Measurements from ENCODE around the gene AKAP12. TPM values are rescaled to one million over a fixed set of nuclear protein-coding genes. Genes with fewer than 3 reads are reported as not detected.

The AKAP12 gene
- polyA plus RNA-seq, 1 donor from 2014 or later: 21.5 TPM

GRCh38 chr6:151374036-151374683, 134.4 kb downstream of the AKAP12 start:
- Histone ChIP-seq H3K36me3 (ENCODE audit: insufficient read depth, low read length) (peaks cover 4% of the 10 kb centered on the region), H3K9me2 (ENCODE audit: insufficient read depth, low read length) (no peaks in the 10 kb centered on the region), H4K20me1 (ENCODE audit: insufficient read depth) (no peaks in the 10 kb centered on the region), H2AFZ (ENCODE audit: low read depth, low read length) (no peak overlapping the region), H3F3A (ENCODE audit: insufficient read depth, low read length, poor library complexity, severe bottlenecking) (no peaks in the 10 kb centered on the region), H3K9ac (ENCODE audit: low read length) (no peak overlapping the region), H3K27me3 (ENCODE audit: insufficient read depth, low read depth, low read length) (no peaks in the 10 kb centered on the region), H3K4me2 (ENCODE audit: low read length) (no peak overlapping the region), H3K79me2 (replicated peaks; ENCODE audit: insufficient read depth, low read length) (peaks cover 5% of the 10 kb centered on the region), H3K27ac (ENCODE audit: low read length) (no peak overlapping the region), H3K4me3 (ENCODE audit: low read length) (no peak overlapping the region), H3K9me3 (ENCODE audit: low read length) (no peaks in the 10 kb centered on the region)
- TF ChIP-seq EP300 (conservative IDR thresholded peaks at IDR 0.05; ENCODE audit: poor library complexity, severe bottlenecking) (no peak), EZH2 (IDR thresholded peaks at IDR 0.05; ENCODE audit: borderline replicate concordance, insufficient read depth, low read length, poor library complexity, severe bottlenecking) (no peak), TAF1 (IDR thresholded peaks at IDR 0.05; ENCODE audit: low read depth) (no peak), SMC3 (conservative IDR thresholded peaks at IDR 0.05; ENCODE audit: poor library complexity) (no peak), RAD21 (conservative IDR thresholded peaks at IDR 0.05) (no peak), REST (IDR thresholded peaks at IDR 0.05; ENCODE audit: borderline replicate concordance) (no peak), MXI1 (conservative IDR thresholded peaks at IDR 0.05; ENCODE audit: poor library complexity, severe bottlenecking) (no peak), POLR2AphosphoS5 (IDR thresholded peaks at IDR 0.05) (no peak)
- TF ChIP-seq, protein P1, sequence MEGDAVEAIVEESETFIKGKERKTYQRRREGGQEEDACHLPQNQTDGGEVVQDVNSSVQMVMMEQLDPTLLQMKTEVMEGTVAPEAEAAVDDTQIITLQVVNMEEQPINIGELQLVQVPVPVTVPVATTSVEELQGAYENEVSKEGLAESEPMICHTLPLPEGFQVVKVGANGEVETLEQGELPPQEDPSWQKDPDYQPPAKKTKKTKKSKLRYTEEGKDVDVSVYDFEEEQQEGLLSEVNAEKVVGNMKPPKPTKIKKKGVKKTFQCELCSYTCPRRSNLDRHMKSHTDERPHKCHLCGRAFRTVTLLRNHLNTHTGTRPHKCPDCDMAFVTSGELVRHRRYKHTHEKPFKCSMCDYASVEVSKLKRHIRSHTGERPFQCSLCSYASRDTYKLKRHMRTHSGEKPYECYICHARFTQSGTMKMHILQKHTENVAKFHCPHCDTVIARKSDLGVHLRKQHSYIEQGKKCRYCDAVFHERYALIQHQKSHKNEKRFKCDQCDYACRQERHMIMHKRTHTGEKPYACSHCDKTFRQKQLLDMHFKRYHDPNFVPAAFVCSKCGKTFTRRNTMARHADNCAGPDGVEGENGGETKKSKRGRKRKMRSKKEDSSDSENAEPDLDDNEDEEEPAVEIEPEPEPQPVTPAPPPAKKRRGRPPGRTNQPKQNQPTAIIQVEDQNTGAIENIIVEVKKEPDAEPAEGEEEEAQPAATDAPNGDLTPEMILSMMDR (IDR thresholded peaks at IDR 0.05; ENCODE audit: poor library complexity, severe bottlenecking): no peak

DNA sequence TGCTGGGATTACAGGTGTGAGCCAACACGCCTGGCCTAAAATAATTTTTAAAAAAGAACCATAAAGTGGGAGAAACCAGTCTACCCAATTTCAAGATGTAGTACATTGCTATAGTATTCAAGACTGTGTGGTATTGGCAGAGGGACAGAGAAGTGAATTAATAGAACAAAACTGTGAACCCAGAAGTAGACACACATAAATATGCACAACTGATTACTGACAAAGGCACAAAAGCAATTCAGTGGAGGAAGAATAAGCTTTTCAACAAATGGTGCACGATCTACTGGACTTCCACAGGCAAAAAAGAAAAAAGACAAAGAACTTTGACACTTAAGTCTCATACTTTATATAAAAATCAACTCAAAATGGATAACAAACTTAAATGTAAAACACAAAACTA, 136.1 kb downstream of the AKAP12 start:
- H3K9ac ChIP-seq (ENCODE audit: low read length): no peak overlapping the region
- TF ChIP-seq REST (IDR thresholded peaks at IDR 0.05; ENCODE audit: borderline replicate concordance) (no peak), RAD21 (conservative IDR thresholded peaks at IDR 0.05) (no peak), POLR2AphosphoS5 (IDR thresholded peaks at IDR 0.05) (no peak), EZH2 (IDR thresholded peaks at IDR 0.05; ENCODE audit: borderline replicate concordance, insufficient read depth, low read length, poor library complexity, severe bottlenecking) (no peak), TAF1 (IDR thresholded peaks at IDR 0.05; ENCODE audit: low read depth) (no peak), MXI1 (conservative IDR thresholded peaks at IDR 0.05; ENCODE audit: poor library complexity, severe bottlenecking) (no peak), SMC3 (conservative IDR thresholded peaks at IDR 0.05; ENCODE audit: poor library complexity) (no peak), EP300 (conservative IDR thresholded peaks at IDR 0.05; ENCODE audit: poor library complexity, severe bottlenecking) (no peak)
- TF ChIP-seq, protein P1 (IDR thresholded peaks at IDR 0.05; ENCODE audit: poor library complexity, severe bottlenecking): no peak
- no peaks in the 10 kb centered on the region for H4K20me1 ChIP-seq (ENCODE audit: insufficient read depth)
- H2AFZ ChIP-seq (ENCODE audit: low read depth, low read length): no peak overlapping the region
- H3K9me2 ChIP-seq (ENCODE audit: insufficient read depth, low read length): no peaks in the 10 kb centered on the region
- H3K27me3 ChIP-seq (ENCODE audit: insufficient read depth, low read depth, low read length): no peaks in the 10 kb centered on the region
- H3K79me2 ChIP-seq (replicated peaks; ENCODE audit: insufficient read depth, low read length): peaks cover 5% of the 10 kb centered on the region
- no peak overlapping the region for H3K4me3 ChIP-seq (ENCODE audit: low read length)
- no peaks in the 10 kb centered on the region for H3K9me3 ChIP-seq (ENCODE audit: low read length)
- peaks cover 4% of the 10 kb centered on the region for H3K36me3 ChIP-seq (ENCODE audit: insufficient read depth, low read length)
- no peak overlapping the region for H3K4me2 ChIP-seq (ENCODE audit: low read length)
- no peak overlapping the region for H3K27ac ChIP-seq (ENCODE audit: low read length)
- no peaks in the 10 kb centered on the region for H3F3A ChIP-seq (ENCODE audit: insufficient read depth, low read length, poor library complexity, severe bottlenecking)

Data from neural cell (in vitro differentiated cells).